Measurements from ENCODE around the gene NRAP.

DNA sequence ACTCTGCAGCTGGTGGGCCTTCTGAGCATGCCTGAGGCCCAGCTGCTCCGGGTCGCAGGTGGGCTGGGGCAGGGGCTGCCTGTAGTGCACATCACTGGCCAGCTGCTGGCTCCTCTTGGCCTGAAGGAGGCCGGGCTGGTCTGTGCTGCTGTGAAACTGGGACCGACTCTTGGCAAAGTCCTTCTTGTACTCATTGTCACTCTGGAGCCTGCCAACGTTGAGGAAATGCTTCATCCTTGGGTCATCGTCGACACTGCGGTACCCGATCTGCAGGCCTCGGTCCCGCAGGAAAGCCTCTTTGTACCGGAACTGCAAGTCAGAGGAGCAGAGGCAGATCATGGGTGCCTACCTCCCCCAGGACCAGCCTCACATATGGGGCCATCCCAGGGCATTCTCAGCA lies 73.3 kb downstream of the NRAP start:
- TF ChIP-seq, protein P1, sequence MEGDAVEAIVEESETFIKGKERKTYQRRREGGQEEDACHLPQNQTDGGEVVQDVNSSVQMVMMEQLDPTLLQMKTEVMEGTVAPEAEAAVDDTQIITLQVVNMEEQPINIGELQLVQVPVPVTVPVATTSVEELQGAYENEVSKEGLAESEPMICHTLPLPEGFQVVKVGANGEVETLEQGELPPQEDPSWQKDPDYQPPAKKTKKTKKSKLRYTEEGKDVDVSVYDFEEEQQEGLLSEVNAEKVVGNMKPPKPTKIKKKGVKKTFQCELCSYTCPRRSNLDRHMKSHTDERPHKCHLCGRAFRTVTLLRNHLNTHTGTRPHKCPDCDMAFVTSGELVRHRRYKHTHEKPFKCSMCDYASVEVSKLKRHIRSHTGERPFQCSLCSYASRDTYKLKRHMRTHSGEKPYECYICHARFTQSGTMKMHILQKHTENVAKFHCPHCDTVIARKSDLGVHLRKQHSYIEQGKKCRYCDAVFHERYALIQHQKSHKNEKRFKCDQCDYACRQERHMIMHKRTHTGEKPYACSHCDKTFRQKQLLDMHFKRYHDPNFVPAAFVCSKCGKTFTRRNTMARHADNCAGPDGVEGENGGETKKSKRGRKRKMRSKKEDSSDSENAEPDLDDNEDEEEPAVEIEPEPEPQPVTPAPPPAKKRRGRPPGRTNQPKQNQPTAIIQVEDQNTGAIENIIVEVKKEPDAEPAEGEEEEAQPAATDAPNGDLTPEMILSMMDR (conservative IDR thresholded peaks at IDR 0.05; ENCODE audit: low read length) = no peak
- TF ChIP-seq EZH2phosphoT487 (IDR thresholded peaks at IDR 0.05; ENCODE audit: borderline replicate concordance) = no peak
